Measurements from ENCODE around the gene NAA60. TPM values are rescaled to one million over a fixed set of nuclear protein-coding genes. Genes with fewer than 3 reads are reported as not detected.

Gene NAA60
- total and polyA plus RNA-seq, 2 of the 13 experiments (the other 11 are each of a cell fraction or from before 2014, with no cell fraction given) = 14.7 to 32.0 TPM

DNA sequence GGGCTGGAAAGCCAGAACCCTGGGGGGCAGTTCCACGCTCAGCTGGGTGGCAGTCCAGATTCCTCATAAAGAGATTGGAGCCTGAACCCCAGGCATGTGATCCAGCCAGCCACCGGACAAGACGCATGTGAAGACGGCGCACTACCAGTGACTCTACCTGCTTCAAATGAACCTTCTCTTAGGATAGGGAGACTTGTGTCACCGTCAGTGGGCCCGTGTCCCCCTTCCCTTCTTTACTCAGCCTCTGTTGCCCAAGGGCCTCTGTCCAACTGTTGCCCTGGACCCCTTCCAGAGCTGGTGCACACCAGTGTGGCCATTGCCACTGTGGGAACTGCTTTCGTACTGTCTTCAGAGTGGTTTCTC, 75.5 kb downstream of the NAA60 start (continued):
- TF ChIP-seq ZNF460 (CRISPR knock-in tag; IDR thresholded peaks at IDR 0.05; ENCODE audit: borderline replicate concordance) = no peak
- TF ChIP-seq ARNT (IDR thresholded peaks at IDR 0.05) = no peak
- TF ChIP-seq ZNF556 (CRISPR knock-in tag; IDR thresholded peaks at IDR 0.05; ENCODE audit: borderline replicate concordance) = no peak
- TF ChIP-seq ZNF563 (CRISPR knock-in tag; IDR thresholded peaks at IDR 0.05) = no peak
- no peak for TF ChIP-seq ZNF639 (CRISPR knock-in tag; conservative IDR thresholded peaks at IDR 0.05)
- no peak for TF ChIP-seq KLF13 (CRISPR knock-in tag; IDR thresholded peaks at IDR 0.05)

GRCh38 chr16:3519581-3519980, 76.1 kb downstream of the NAA60 start:
- H3K9me3 ChIP-seq (ENCODE audit: low read length) = no peaks in the 10 kb centered on the region
- DNase-seq (ENCODE audit: low spot score) (no peak), FAIRE-seq (no peak), ATAC-seq (no peak)
- no peak overlapping the region for H3K9ac ChIP-seq (ENCODE audit: insufficient read depth, low read depth, low read length)
- H3K4me3 ChIP-seq (replicated peaks in 1 of 3; ENCODE audit: insufficient read depth in 1 of 3, low read depth in 2 of 3, low read length in 3 of 3) = no peak overlapping the region
- POLR2A ChIA-PET = no interaction called here
- CTCF ChIA-PET (ENCODE audit: low intra/inter-chr PET ratio, low total read pairs) = no interaction called here
- no peaks in the 10 kb centered on the region for H3K27me3 ChIP-seq (ENCODE audit: control insufficient read depth in 1 of 2, insufficient read depth in 2 of 2, low read length in 2 of 2)
- WGBS (ENCODE audit: low lambda C conversion rate) = 87% methylated on average over 2 of the region's 2 CpGs
- no peak overlapping the region for H3K27ac ChIP-seq (ENCODE audit: extremely low read length, insufficient read depth, low read length)
- in situ Hi-C loops (cut with HindIII; ENCODE audit: extremely low pct_ligation_motif_present, low pct_unique_long_range_greater_than_20kb) = no loop called here
- H3K36me3 ChIP-seq (replicated peaks in 1 of 2; ENCODE audit: control insufficient read depth in 1 of 2, insufficient read depth in 2 of 2, low read length in 2 of 2) = peaks cover 12 to 38% of the 10 kb centered on the region in 2 experiments; a peak in 4 of 5 replicates
- no peak overlapping the region for H3K4me2 ChIP-seq (ENCODE audit: low read depth, low read length)
- intact Hi-C loops (cut with micrococcal nuclease; ENCODE audit: unreplicated experiment) = no loop called here
- H4K20me1 ChIP-seq (ENCODE audit: insufficient read depth, low read length) = no peaks in the 10 kb centered on the region
- peaks cover 11% of the 10 kb centered on the region for H3K4me1 ChIP-seq (ENCODE audit: insufficient read depth, low read length)
- no peak overlapping the region for H2AFZ ChIP-seq (ENCODE audit: low read length)
- TF ChIP-seq HDAC1 (CRISPR knock-in tag; IDR thresholded peaks at IDR 0.05) (no peak), DPF2 (CRISPR knock-in tag; IDR thresholded peaks at IDR 0.05; ENCODE audit: borderline replicate concordance, low read depth) (no peak), SRSF4 (IDR thresholded peaks at IDR 0.05; ENCODE audit: low read depth, low read length, poor library complexity, severe bottlenecking) (no peak), TFE3 (CRISPR knock-in tag; IDR thresholded peaks at IDR 0.05) (no peak), ZNF556 (CRISPR knock-in tag; IDR thresholded peaks at IDR 0.05; ENCODE audit: borderline replicate concordance) (no peak), TARDBP (CRISPR knock-in tag; IDR thresholded peaks at IDR 0.05) (no peak), SETDB1 (CRISPR knock-in tag; IDR thresholded peaks at IDR 0.05; ENCODE audit: borderline replicate concordance) (no peak), ZNF335 (CRISPR knock-in tag; IDR thresholded peaks at IDR 0.05) (no peak), WIZ (CRISPR knock-in tag; IDR thresholded peaks at IDR 0.05) (no peak), XRCC5 (optimal IDR thresholded peaks at IDR 0.05; ENCODE audit: low read length) (no peak), ZNF543 (CRISPR knock-in tag; IDR thresholded peaks at IDR 0.05) (no peak), GZF1 (CRISPR knock-in tag; IDR thresholded peaks at IDR 0.05) (no peak), ZNF451 (CRISPR knock-in tag; IDR thresholded peaks at IDR 0.05) (no peak)
- no TSS peak for BruUV-seq (replicated peaks)
- no peaks in the 10 kb centered on the region for H3K79me2 ChIP-seq (ENCODE audit: insufficient read depth, low read length)
